ENCODE results near the gene NGLY1.

The NGLY1 gene

GRCh38 chr3:25782938-25783660, at the start of gene NGLY1:
TSS of gene NGLY1 (minus strand) at chr3:25783443. CDS start at chr3:25783390, 53 bp downstream.
- FAIRE-seq = no peak

- no peak for FAIRE-seq
Measured at GRCh38 chr3:25831578-25831977, 48.3 kb upstream of the NGLY1 start.

- no peak for FAIRE-seq
Measured at GRCh38 chr3:25830373-25831280, 47.4 kb upstream of the NGLY1 start.

GRCh38 chr3:25826510-25826909, 43.3 kb upstream of the NGLY1 start:
- FAIRE-seq = no peak

- no peak for FAIRE-seq
Measured at GRCh38 chr3:25823314-25823713, 40.1 kb upstream of the NGLY1 start.

- no peak for FAIRE-seq
Measured at GRCh38 chr3:25821746-25822573, 38.7 kb upstream of the NGLY1 start.

GRCh38 chr3:25820816-25821486, 37.7 kb upstream of the NGLY1 start:
- FAIRE-seq = no peak

- no peak for FAIRE-seq
Measured at GRCh38 chr3:25820366-25820765, 37.1 kb upstream of the NGLY1 start.

GRCh38 chr3:25818335-25818734, 35.1 kb upstream of the NGLY1 start:
- FAIRE-seq = no peak

GRCh38 chr3:25817638-25818037, 34.4 kb upstream of the NGLY1 start:
- no peak for FAIRE-seq

GRCh38 chr3:25817107-25817506, 33.9 kb upstream of the NGLY1 start:
- no peak for FAIRE-seq

GRCh38 chr3:25812644-25813043, 29.4 kb upstream of the NGLY1 start:
- FAIRE-seq = no peak

GRCh38 chr3:25804676-25805075, 21.4 kb upstream of the NGLY1 start:
- no peak for FAIRE-seq

GRCh38 chr3:25803833-25804232, 20.6 kb upstream of the NGLY1 start:
- FAIRE-seq = no peak

GRCh38 chr3:25801786-25802185, 18.5 kb upstream of the NGLY1 start:
- no peak for FAIRE-seq

GRCh38 chr3:25789596-25790556, 6.6 kb upstream of the NGLY1 start, which contains the start of gene OXSM:
TSS of gene OXSM (plus strand) at chr3:25790090. CDS start at chr3:25791021, 931 bp downstream.
- FAIRE-seq = peak; percentile 17

GRCh38 chr3:25789209-25789595, 6.0 kb upstream of the NGLY1 start:
- FAIRE-seq = no peak

GRCh38 chr3:25787689-25788088, 4.4 kb upstream of the NGLY1 start:
- FAIRE-seq = no peak

- no peak for FAIRE-seq
Measured at GRCh38 chr3:25785826-25786225, 2.6 kb upstream of the NGLY1 start.

- no peak for FAIRE-seq
Measured at GRCh38 chr3:25784971-25785370, 1.7 kb upstream of the NGLY1 start.
